NOMO-1 (cell line): ENCODE results near the gene HOXD3.

ENCODE experiments used
- DNase-seq, 2 experiments: peaks; one replicate each; lab custom pipeline; 2025; ENCODE audit not compliant: unreplicated experiment in 2 of 2; lab: John Stamatoyannopoulos, UW

HOXD3 gene

GRCh38 chr2:176202491-176202890 is 45.4 kb downstream of the HOXD3 start:
- DNase-seq = no peak

- no peak for DNase-seq
Observed at GRCh38 chr2:176205126-176205525, 48.0 kb downstream of the HOXD3 start.

- DNase-seq = no peak
Observed at GRCh38 chr2:176206136-176206535, 49.0 kb downstream of the HOXD3 start.

GRCh38 chr2:176206682-176207081 is 49.6 kb downstream of the HOXD3 start:
- no peak for DNase-seq

GRCh38 chr2:176211110-176211509 is 54.0 kb downstream of the HOXD3 start:
- DNase-seq = no peak

- no peak for DNase-seq
Observed at GRCh38 chr2:176212276-176212675, 55.2 kb downstream of the HOXD3 start.

GRCh38 chr2:176213406-176213805 is 56.3 kb downstream of the HOXD3 start:
- DNase-seq = no peak
